ENCODE data around the gene KATNA1. TPM values are rescaled to one million over a fixed set of nuclear protein-coding genes. Genes with fewer than 3 reads are reported as not detected.

Gene KATNA1
- total and polyA plus RNA-seq, 9 of the 15 experiments (the other 6 are each of a cell fraction or from before 2014, with no cell fraction given), result 22.5 to 76.9 (median 45.0) TPM

DNA sequence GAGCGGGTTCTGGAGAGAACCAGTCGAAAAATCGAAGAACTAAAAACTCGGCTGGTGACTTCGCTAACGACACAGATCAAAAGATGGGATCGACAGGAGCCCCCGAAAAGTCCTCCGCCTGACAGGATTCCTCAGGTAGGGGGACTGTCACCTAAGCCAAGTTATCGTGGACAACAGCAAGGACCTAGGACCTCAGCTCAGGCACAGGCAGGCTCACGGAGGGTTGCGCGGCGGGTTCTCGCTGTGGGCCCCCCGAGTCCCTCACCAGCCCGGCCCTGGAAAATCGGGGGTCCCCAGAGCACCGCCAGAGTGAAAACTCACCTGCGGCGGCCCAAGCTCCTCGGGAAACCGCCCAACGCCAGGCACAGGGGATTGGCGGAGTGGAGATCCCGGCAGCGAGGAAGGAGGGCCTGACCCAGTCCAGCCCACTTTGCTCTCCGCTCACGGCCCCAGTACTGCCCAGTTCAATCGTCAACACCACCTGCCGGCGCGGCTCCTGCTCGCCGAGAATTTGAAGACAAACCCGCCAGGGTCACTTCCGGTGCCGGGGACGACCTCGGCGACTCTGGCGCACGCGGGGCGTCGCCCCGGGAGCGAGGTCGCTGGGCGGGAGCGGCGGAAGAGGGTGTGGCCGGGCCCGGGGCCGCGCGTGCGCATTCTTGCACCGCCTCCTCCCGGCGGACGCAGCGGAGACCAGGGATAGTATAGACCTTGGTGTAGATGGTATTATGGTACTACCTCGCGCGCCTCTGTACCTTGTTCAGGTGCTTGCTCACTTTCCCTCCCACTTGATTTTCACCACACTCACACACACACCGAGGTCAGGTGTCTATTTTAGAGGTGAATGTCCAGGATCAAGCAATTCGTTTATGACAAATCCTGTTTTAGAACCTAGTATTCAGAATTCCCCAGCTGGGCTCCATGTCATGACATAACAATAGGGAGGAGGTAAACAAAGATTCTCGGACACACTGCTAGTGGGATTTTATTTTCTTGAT, at the start of gene KATNA1 (continued):
- TF ChIP-seq, protein P1, sequence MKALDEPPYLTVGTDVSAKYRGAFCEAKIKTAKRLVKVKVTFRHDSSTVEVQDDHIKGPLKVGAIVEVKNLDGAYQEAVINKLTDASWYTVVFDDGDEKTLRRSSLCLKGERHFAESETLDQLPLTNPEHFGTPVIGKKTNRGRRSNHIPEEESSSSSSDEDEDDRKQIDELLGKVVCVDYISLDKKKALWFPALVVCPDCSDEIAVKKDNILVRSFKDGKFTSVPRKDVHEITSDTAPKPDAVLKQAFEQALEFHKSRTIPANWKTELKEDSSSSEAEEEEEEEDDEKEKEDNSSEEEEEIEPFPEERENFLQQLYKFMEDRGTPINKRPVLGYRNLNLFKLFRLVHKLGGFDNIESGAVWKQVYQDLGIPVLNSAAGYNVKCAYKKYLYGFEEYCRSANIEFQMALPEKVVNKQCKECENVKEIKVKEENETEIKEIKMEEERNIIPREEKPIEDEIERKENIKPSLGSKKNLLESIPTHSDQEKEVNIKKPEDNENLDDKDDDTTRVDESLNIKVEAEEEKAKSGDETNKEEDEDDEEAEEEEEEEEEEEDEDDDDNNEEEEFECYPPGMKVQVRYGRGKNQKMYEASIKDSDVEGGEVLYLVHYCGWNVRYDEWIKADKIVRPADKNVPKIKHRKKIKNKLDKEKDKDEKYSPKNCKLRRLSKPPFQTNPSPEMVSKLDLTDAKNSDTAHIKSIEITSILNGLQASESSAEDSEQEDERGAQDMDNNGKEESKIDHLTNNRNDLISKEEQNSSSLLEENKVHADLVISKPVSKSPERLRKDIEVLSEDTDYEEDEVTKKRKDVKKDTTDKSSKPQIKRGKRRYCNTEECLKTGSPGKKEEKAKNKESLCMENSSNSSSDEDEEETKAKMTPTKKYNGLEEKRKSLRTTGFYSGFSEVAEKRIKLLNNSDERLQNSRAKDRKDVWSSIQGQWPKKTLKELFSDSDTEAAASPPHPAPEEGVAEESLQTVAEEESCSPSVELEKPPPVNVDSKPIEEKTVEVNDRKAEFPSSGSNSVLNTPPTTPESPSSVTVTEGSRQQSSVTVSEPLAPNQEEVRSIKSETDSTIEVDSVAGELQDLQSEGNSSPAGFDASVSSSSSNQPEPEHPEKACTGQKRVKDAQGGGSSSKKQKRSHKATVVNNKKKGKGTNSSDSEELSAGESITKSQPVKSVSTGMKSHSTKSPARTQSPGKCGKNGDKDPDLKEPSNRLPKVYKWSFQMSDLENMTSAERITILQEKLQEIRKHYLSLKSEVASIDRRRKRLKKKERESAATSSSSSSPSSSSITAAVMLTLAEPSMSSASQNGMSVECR (CRISPR knock-in tag; IDR thresholded peaks at IDR 0.05), result peak; percentile 84
- TF ChIP-seq JUNB (CRISPR knock-in tag; conservative IDR thresholded peaks at IDR 0.05) (no peak), ZSCAN32 (CRISPR knock-in tag; IDR thresholded peaks at IDR 0.05) (0 out of 2 replicates have a peak, but pooled peaks have one; percentile 22), CCAR2 (IDR thresholded peaks at IDR 0.05; ENCODE audit: low read depth, low read length) (no peak), PHB2 (IDR thresholded peaks at IDR 0.05; ENCODE audit: low read depth) (no peak), LEF1 (IDR thresholded peaks at IDR 0.05) (no peak)
- TF ChIP-seq, protein P2, sequence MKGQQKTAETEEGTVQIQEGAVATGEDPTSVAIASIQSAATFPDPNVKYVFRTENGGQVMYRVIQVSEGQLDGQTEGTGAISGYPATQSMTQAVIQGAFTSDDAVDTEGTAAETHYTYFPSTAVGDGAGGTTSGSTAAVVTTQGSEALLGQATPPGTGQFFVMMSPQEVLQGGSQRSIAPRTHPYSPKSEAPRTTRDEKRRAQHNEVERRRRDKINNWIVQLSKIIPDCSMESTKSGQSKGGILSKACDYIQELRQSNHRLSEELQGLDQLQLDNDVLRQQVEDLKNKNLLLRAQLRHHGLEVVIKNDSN (CRISPR knock-in tag; IDR thresholded peaks at IDR 0.05), result peak; percentile 27; the same call in 1 of the 2 replicates
- TF ChIP-seq, protein P3, sequence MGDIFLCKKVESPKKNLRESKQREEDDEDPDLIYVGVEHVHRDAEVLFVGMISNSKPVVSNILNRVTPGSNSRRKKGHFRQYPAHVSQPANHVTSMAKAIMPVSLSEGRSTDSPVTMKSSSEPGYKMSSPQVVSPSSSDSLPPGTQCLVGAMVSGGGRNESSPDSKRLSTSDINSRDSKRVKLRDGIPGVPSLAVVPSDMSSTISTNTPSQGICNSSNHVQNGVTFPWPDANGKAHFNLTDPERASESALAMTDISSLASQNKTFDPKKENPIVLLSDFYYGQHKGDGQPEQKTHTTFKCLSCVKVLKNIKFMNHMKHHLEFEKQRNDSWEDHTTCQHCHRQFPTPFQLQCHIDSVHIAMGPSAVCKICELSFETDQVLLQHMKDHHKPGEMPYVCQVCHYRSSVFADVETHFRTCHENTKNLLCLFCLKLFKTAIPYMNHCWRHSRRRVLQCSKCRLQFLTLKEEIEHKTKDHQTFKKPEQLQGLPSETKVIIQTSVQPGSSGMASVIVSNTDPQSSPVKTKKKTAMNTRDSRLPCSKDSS (IDR thresholded peaks at IDR 0.05; ENCODE audit: low read depth, partially characterized antibody), result no peak
- TF ChIP-seq, protein P4, sequence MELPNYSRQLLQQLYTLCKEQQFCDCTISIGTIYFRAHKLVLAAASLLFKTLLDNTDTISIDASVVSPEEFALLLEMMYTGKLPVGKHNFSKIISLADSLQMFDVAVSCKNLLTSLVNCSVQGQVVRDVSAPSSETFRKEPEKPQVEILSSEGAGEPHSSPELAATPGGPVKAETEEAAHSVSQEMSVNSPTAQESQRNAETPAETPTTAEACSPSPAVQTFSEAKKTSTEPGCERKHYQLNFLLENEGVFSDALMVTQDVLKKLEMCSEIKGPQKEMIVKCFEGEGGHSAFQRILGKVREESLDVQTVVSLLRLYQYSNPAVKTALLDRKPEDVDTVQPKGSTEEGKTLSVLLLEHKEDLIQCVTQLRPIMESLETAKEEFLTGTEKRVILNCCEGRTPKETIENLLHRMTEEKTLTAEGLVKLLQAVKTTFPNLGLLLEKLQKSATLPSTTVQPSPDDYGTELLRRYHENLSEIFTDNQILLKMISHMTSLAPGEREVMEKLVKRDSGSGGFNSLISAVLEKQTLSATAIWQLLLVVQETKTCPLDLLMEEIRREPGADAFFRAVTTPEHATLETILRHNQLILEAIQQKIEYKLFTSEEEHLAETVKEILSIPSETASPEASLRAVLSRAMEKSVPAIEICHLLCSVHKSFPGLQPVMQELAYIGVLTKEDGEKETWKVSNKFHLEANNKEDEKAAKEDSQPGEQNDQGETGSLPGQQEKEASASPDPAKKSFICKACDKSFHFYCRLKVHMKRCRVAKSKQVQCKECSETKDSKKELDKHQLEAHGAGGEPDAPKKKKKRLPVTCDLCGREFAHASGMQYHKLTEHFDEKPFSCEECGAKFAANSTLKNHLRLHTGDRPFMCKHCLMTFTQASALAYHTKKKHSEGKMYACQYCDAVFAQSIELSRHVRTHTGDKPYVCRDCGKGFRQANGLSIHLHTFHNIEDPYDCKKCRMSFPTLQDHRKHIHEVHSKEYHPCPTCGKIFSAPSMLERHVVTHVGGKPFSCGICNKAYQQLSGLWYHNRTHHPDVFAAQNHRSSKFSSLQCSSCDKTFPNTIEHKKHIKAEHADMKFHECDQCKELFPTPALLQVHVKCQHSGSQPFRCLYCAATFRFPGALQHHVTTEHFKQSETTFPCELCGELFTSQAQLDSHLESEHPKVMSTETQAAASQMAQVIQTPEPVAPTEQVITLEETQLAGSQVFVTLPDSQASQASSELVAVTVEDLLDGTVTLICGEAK (IDR thresholded peaks at IDR 0.05), result peak; percentile 87
- TF ChIP-seq, protein P4 (CRISPR knock-in tag; IDR thresholded peaks at IDR 0.05), result no peak
